NCI-H1105 treated with DMSO at 0.1 percent for 48 hours (cell line): ENCODE results near the gene SLIT3.
"Not testable (repeated sequence)": the region's sequence is repeated elsewhere in the genome, so short reads cannot be mapped to it uniquely, and the experiment has no call there.

Experiments used
- DNase-seq: peaks from one replicate; lab custom pipeline; 2025; lab: John Stamatoyannopoulos, UW

SLIT3 gene

GRCh38 chr5:169219351-169219750 is 81.6 kb downstream of the SLIT3 start:
- no peak for DNase-seq

- no peak for DNase-seq
Measured at GRCh38 chr5:169218861-169219260, 82.1 kb downstream of the SLIT3 start.

GRCh38 chr5:169218176-169218575 is 82.8 kb downstream of the SLIT3 start:
- no peak for DNase-seq

DNA sequence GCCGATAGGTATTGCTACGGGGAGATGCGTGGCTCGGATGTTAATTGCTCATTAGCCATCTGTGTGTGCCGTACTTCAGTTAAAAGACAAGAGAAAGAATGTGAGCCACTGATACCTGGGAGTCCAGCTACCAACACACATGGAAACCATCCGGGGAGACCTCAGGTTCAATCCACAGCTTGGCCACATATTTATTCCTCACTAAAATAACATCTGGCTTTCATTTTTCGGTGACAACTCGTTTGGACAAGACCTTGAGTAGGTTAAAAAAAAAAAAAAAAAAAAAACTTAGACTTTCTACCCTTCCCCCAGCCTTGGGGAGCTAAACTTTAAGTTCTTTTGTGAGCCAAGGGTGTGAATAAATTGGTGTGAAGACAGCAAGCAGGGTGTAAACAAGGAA is 84.1 kb downstream of the SLIT3 start:
- no peak for DNase-seq

GRCh38 chr5:169213479-169213878 is 87.5 kb downstream of the SLIT3 start:
- no peak for DNase-seq

DNA sequence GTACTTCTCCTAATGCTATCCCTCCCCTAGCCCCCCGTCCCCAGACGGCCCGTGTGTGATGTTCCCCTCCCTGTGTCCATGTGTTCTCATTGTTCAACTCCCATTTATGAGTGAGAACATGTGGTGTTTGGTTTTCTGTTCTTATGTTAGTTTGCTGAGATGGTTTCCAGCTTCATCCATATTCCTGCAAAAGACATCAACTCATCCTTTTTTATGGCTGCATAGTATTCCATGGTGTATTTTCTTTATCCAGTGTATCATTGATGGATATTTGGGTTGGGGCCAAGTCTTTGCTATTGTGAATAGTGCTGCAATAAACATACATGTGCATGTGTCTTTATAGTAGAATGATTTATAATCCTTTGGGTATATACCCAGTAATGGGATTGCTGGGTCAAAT is 89.2 kb downstream of the SLIT3 start:
- not testable (repeated sequence) for DNase-seq

DNA sequence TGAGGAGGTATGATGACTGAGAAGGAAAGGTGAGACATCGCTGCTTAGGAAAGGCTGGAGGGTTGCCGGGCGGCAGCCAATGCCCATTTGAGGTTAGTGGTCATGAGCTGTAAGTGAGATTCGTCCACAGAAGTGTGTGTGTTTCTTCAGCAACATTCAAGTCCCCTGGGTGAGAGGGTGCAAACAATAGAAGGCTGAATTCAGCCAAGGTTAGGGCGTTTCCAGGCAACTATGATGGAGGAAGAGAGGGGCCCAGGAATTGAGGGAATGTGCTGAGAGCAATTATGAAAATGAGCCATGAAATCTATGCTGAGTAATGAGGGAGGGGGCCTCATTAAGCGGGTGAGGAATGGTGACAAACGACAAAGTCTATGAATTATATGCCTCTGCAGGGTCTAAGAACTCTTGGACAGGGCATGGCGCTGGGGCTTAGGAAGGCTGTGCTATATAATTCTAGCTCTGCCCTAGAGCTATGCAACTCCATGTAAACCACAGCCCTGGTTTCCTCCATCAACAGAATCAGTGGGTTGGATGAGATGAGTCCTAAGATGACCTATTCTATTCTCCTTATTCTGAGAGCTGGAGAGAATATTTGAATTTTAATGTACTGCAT is 96.0 kb downstream of the SLIT3 start:
- DNase-seq = no peak

GRCh38 chr5:169202969-169203368 is 98.0 kb downstream of the SLIT3 start:
- no peak for DNase-seq

GRCh38 chr5:169201597-169201996 is 99.3 kb downstream of the SLIT3 start:
- no peak for DNase-seq

DNA sequence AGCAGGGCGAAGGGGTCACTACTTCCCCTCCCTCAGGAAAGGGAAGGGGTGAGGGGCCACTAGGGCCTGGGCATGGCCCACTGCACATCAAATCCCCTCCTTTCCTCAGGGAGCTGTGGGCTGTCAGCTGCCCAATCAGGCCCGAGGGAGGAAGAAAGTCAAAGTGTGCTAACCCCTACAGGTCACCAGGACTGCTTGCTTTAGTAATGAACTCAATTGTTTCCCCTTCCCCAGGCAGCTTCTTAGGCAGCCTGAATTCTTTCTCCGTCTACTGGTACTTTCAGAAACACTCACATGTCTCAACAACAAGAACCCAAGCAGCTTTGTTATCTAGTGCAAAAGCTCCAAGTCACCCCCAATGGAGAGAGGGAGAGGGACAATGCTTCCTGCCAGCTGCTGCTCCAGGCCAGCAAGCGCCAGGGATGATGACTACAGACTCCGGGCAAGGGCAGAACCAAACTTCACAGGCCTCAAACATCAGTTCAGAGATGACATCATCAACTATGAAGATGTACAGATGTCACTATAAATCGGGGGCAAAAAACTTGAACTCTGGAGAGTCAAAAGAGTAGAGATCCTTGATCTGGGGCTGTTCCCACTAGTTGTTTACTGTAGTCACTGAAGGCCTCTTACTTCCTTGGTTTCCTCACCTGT is 100.7 kb downstream of the SLIT3 start:
- DNase-seq = no peak

GRCh38 chr5:169197343-169197742 is 103.6 kb downstream of the SLIT3 start:
- no peak for DNase-seq

DNA sequence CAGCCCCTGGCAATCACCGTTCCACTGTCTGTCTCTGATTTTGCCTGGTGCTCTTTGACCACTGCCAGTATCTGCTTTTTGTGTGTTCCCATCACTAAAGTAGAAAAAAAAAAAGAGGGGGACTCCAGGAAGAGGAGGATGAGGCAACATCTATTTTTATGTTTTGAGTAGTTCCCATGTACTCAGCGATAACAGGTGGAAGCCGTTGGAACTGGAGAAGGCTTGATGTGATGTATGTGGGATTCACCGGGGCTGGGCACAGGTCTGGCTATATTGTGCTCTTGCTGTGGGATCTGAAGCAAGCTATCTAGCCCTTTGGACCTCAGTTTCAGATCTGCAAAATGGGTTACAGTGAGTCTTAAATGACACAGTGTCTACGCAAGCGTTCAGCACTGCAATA is 104.9 kb downstream of the SLIT3 start:
- no peak for DNase-seq

DNA sequence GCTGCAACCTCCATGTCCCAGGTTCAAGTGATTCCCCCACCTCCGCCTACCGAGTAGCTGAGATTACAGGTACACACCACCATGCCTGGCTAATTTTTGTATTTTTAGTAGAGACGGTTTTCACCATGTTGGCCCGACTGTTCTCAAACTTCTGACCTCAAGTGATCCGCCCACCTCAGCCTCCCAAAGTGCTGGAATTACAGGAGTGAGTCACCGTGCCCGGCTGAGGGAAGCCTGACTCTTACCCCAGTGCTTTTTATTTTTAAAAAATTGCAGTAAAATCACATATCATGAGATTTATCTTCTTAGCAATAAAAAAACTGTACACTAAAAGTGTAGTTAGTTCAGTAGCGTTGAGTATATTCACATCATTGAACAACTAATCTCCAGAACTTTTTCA is 105.3 kb downstream of the SLIT3 start:
- no peak for DNase-seq

DNA sequence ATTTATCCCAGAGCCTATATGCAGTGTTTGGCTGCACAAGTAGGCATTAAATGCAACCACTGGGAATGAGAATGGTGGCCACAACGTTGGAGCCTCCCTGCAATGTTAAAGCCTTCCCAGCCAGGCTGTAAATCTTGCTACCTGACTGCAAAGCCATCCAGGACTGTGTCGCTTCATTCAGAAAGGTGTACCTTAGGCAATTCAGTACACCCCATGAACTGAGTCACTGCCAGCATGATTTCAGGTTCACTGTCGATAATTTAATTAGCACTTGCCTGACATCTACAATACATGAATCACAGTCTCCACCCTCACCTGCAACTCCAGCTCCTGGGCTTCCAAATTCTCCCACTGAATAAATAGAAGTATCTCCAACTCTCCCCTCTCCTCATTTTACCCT is 108.4 kb downstream of the SLIT3 start:
- DNase-seq = no peak

- DNase-seq = peak; percentile 13
Measured at GRCh38 chr5:169190849-169191248, 110.1 kb downstream of the SLIT3 start.

DNA sequence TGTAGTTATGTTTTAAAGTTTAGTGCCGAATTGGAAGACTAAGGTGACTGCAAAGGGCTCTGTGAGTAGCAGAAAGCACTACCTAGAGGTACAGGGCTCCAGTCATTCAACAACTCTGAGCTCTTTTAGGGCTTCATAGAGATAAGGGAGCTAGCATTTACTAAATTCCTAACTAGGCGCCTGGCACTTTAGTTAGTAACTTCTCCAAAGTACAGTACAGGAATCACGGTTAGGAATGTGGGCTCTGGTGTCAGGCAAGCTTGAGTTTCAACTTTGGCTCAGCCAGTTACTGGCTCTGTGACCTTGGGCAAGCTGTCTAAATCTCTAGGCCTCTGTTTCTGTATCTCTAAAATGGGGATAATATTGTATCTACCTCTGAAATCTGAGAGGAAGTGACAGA is 115.3 kb downstream of the SLIT3 start:
- DNase-seq = no peak

- DNase-seq = no peak
Measured at GRCh38 chr5:169183576-169183975, 117.4 kb downstream of the SLIT3 start.

DNA sequence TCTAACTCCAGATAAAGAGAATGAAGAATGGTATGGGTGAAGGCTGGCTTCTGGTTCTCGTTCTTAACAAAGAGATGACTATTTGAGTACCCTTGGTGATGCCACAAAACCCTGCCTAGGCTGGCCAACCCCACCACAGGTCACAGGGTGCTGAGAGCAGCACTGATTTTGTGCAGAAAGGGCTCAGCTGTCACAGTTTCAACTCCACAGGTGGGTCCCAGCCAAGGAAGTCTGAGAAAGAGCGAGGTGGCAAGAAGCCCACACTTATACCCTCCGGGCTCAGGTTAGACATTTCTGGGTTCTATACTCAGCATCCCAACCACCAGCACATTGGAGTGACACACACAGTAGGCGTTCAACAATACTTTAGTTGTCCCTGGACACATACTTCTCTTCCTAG is 118.1 kb downstream of the SLIT3 start:
- DNase-seq = no peak

DNA sequence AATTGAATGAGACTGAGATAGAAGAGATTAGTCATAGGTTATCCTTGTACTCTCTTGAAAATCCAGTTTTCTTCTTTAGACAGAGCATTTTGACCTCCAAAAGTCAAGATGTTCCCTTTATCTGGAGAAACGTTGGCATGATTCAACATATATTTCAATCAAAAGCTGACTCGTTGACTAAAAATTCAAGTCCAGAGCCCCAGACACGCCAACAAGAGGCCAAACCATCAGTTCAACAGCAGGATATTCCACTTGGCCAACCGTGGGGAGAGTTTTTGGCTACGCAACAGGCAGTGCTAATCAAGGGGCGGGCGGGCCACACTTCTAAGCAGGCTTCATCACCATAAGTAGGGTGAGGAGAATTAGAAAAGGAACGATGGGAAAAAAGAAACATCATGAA is 119.1 kb downstream of the SLIT3 start:
- DNase-seq = no peak

DNA sequence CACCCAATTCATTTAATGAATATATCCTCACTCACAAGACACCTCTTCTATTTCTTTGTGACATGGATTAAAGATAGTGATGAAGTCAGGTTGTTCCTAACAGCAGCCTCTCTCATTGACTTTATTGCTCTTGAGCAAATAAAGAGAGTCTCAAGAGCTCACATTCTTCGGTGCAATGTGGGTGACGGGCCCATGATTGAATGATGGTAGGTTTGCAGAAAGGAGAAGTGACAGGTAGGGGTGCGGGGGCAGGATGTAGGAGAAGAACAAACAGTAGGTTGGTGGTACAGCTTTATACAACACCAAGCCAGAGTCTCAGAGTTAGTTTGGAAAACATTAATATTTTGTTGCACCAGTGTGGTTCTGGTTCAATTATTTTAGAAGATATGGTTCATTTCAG is 122.2 kb downstream of the SLIT3 start:
- no peak for DNase-seq

- no peak for DNase-seq
Measured at GRCh38 chr5:169178274-169178673, 122.7 kb downstream of the SLIT3 start.

DNA sequence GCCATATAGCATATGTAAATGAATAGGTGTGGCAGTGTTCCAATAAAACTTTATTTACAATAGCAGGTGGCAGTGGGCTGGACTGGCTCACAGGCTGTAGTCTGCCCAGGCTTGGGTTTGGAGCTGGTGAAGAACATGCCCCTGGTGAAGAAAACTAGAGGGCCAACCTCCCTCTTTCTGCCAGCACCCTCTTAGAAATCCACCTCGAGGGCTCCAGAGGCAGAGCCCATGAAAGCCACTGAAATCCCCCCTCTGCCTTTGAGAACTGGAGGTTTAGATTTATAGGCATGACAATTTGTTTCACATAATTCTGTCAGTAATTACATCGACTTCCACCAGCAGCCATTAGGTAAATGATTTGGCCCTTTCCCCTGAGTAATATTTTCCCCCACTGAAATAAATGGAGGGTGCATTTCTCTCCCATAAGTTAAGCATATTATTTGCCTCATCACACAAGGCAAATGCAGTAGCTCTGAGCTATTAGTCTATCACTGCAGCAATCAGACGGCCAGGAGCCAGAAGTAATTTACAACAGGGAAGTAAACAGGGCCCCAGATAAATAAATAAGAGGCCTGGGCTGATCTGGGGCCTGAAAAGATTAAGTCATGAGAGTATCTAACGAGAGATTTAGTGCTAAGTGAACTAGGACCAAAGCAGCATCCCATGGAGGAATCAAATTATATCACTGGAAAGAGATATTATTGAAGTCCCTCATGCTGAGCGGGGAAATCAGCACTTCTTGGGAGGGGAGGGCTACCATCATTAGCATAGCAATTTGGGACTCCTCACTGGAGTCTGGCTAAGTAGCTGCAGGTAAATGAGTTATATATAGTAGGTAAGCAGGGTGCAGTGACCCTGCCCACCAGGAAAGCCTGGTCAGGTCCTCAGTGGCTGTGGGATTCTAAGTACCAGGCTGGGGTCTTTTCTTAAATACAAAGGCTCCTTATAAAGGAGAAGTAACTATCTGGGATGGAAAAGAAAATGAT is 123.9 kb downstream of the SLIT3 start:
- peak; percentile 7 for DNase-seq

GRCh38 chr5:169175733-169176132 is 125.2 kb downstream of the SLIT3 start:
- DNase-seq = no peak
